GM18867 (cell line): ENCODE results near the gene ZNF628.
A peak's percentile ranks its signal among the peaks of the same experiment; 100 is the strongest.

Source experiments
- ATAC-seq: cut with Tn5 transposase; IDR thresholded peaks from one replicate; pipeline ENCODE4 v1.9.1; 2021; ENCODE audit warnings: mild to moderate bottlenecking, moderate library complexity; ENCODE audit not compliant: unreplicated experiment

The ZNF628 gene

DNA sequence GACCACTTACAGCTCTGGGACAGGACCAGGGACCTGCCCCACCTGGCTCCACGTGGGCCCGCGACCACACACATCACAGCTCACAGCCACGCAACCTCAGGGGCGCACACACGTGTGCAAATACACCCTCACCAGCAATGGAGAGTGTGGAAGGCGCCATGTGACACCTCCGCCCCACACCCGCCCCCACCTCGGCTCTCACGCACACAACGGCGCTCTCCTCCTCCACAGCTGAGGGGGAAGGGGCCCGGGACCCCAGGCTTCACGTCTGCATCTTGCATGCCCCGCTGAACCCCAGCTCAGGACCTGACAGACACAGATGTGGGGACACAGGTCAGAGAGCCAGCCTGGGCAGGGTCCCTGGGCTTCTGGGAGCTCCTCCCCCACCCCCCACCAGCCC lies 26.9 kb upstream of the ZNF628 start:
- ATAC-seq = no peak

DNA sequence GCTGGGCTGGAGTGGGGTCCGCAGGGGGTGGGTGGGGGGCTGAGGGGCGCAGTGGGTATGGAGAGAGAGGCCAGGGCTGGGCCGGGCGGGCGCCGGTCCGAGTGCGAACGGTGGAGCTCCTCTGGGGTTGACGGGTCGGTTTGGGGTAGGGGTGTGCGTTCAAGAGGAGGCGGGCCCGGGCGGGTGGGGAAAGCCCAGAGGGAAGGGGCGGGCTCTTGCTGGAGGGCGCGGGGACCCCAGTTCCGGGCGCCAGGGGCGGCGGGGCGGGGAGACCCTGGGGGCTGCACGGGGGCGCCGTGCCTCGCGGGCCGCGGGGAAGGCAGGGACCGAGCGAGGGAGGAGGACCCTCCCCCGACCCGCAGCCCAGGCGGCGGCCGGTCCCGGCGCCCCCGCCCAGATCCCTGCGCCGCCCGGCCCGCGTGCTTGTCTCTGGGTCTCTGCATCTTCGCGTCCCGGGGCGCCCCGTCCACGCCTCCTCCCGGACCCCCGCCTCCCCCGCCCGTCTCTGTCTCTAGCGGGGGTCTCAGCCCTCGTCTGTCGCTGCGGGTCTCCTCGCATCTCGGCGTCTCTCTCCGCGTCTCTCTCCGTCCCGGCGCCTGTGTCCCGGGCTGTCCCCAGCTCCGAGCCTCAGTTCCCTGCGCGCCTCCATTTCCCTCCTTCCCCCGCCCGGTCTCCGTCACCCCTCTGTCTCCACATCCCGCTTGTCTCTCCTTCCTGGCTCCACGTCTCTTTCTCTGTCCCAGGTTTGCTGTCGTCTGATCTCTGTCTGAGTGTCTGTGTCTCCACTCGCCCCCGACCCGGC lies 25.1 kb upstream of the ZNF628 start:
- no peak for ATAC-seq

- ATAC-seq = no peak
Measured at GRCh38 chr19:55451965-55452748, 24.3 kb upstream of the ZNF628 start.

- no peak for ATAC-seq
Measured at GRCh38 chr19:55452749-55453346, 23.6 kb upstream of the ZNF628 start.

- no peak for ATAC-seq
Measured at GRCh38 chr19:55453511-55454260, 22.7 kb upstream of the ZNF628 start.

GRCh38 chr19:55454787-55455243 lies 21.6 kb upstream of the ZNF628 start:
- ATAC-seq = no peak

DNA sequence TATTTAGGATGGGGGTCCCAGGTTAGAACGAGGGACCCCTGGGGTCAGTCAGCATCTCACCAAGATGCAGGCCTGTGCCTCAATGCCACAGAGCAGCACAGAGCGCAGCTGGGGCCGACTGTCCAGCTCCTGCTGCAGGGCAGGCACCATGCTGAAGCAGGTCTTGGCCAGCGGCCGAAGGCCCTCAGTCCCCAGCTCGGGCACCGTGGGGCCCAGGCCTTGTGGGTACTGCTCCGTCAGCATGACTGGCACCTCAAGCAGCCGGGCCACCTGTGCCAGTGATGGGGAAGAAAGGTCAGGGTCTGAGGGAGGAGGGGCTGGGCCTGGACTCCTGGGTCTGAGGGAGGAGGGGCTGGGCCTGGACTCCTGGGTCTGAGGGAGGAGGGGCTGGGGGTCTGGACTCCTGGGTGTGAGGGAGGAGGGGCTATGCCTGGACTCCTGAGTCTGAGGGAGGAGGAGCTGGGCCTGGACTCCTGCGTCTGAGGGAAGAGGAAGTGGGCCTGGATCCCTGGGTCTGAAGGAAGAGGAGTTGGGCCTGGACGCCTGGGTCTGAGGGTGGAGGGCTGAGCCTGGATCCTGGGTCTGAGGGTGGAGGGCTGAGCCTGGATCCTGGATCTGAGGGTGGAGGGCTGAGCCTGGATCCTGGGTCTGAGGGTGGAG lies 20.7 kb upstream of the ZNF628 start:
- ATAC-seq = no peak

GRCh38 chr19:55456347-55456746 lies 20.1 kb upstream of the ZNF628 start:
- ATAC-seq = no peak

DNA sequence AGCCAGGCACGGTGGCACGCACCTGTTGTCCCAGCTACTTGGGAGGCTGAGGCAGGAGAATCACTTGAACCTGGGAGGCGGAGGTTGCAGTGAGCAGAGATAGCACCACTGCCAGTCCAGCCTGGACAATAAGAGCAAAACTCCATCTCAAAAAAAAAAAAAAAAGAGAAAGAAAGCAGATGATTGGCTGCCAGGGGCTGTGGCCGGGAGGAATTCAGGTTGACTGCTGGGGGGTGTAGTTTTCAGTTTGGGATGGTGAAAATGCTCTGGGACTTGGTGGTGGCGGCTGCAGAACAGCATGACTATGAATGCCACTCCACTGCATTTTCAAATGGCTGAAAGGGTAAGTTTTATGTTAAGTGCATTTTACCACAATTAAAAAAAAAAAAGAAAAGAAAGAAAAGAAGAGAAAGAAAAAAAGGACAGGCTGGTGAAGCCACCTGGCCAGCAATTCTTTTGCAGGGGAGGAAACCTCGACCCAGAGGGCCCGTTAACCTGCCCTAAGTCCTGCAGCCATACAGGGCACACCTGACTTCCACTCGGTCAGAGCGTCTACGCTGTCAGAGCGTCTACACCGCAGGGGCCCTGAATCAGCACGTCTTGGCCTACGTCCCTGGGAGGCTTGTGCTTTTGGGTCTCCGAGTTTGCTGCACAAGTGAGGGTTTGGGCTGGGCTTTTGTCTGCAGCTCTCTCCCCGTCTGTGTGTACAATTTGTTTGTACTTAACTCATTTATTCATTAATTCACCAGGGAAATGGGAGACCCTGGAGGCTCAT lies 18.5 kb upstream of the ZNF628 start:
- no peak for ATAC-seq

DNA sequence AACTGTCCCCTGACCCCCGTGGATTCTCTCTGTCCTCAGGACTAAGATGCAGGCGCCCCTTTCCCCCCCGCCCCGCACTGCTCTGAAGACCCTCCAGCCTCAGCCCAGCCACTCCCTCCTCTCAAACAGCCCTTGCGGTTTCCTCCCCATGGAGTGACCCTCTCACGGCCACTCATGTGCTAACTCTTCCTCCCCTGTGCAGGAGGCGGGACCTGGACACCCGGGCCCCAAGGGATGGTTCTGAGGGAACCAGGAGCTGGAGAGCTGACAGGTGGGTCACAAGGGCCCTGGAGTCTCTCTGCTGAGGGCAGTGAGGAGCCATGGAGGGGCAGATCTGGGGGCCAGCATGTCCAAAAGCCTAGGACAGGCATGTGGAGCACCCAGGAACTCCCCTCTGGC lies 16.9 kb upstream of the ZNF628 start:
- no peak for ATAC-seq

GRCh38 chr19:55459950-55460657 lies 16.3 kb upstream of the ZNF628 start:
- ATAC-seq = no peak

GRCh38 chr19:55460670-55461258 lies 15.7 kb upstream of the ZNF628 start:
- no peak for ATAC-seq

DNA sequence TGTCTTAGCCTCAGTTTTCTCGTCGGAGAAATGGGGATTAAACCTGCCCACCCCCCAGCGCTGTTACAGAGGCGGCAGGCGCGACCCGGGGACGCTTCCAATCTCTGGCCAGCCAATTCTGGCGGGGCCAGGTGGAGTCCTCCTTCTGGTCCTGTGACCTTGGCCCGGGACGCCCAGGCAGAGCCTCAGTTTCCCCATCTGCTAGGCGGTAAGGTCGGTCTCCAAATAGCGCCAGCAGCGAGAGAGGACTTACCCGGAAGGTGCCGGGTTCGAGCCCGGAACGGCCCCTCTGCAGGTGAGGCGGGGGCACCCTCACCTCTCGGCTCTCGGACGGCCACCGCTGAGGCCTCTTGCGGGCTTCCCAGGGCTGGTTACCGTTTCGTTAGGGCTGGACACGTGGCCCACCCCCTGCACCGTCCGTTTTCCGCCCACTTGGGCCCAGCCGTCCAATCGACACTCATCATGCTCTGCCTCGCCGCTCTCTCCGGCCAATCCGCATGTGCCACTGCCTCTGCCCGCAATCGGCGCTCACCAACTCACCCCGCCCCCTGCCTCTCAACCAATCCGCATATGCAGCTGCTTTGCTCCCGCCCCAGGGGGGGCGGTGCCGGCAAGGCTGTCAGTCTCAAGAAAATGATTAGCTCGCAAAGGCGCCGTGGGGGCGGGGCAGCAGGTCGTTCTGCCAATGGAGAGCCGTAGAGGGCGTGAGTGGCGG lies 15.0 kb upstream of the ZNF628 start, which contains the start of gene ISOC2:
Gene ISOC2 (minus strand): TSS at position 384 of the 715 bp plus-strand sequence. CDS start 5,156 bp downstream, outside the sequence.
- ATAC-seq = peak; percentile 89

GRCh38 chr19:55461974-55462626 lies 14.3 kb upstream of the ZNF628 start:
- ATAC-seq = no peak

GRCh38 chr19:55462722-55463121 lies 13.7 kb upstream of the ZNF628 start:
- no peak for ATAC-seq

- no peak for ATAC-seq
Measured at GRCh38 chr19:55463583-55464031, 12.8 kb upstream of the ZNF628 start.

- no peak for ATAC-seq
Measured at GRCh38 chr19:55464039-55464661, 12.3 kb upstream of the ZNF628 start.
